Hematopoietic multipotent progenitor cell treated with erythropoietin and hydrocortisone succinate and interleukin-3 and kit ligand, for 8 days (in vitro differentiated cells): ENCODE measurements around the gene QKI.
"Not testable (repeated sequence)": the region's sequence is repeated elsewhere in the genome, so short reads cannot be mapped to it uniquely, and the experiment has no call there.

Experiments used
- DNase-seq: peaks from one replicate; pipeline ENCODE4 v3.0.0-alpha.2; 2015

The QKI gene

DNA sequence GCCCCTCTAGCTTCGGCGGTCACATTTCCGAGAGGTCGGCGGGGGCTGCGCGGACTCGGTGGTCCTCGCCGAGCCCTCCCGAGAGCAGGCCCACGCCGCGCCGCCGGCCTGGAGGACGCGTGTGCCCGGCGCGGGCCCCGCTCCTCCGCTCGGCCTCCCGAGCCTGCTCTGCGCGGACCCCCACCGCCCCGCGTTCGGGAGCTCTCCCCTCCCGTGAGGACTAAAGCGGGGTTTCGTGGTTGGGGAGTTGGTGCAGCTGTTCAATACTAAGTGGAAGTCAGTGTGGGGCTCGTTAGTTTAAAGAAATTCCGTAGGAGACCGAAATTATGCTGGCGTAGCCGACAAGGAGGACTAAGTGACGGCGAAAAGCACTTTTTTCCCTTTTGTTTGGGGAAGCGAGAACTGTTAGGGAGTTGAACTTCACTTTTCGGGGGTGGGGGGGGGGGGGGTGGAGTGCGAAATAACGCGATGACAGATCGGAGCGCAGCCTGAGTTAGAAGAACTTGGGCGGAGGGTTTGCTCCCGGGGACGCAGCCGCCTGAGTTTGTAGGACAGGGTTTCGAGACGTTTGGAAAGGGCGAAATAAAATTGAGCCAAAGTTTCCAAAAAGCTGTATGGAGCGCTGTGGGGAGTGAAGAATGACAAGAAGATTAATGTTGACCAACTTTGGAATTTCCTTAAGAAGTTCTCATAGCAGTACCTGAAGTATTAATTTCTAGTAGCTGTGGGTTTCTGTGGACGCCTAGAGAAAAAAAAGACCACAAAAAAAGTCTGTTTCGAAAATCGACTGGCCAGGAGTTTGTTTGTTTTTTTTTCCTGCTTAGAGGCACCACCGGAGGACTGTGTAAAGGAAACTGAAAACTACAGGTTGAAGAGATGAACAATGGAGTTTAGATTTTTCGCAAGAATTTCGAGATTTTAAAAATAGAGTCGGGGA, 1.4 kb downstream of the QKI start:
- DNase-seq, result peak; percentile 69

DNA sequence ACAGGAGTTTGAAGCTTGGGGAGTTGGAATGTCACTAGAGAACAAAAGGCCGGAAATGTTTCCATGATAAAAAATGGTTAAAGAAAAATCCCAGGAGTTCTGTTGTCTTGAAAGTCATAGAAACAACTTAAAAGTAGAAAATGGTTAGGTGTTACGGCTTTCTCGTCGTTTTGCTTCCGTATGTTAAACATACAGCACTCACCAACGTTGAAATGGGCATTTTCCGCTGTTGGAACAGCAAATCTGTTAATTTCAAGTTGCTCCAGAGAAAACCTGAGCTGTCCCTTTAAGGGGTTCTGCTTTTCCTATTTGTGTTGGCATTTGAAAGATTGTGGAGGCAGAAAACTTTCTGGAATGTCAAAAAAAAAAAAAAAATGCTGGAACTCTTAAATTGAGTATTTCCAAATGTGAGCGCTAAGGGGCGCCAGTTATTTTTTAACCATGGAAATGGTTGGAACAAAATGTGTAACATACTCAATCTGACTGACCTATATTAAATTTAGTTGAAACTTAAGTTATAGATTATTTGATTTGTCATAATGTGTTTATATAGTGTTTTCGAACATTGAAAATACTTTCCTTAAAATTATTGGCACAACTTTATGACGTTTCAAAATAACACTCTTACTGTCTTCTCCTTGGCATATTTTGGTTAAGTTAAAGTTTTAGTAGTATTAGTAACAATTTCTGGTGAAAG, 2.2 kb downstream of the QKI start:
- peak; percentile 73 for DNase-seq

DNA sequence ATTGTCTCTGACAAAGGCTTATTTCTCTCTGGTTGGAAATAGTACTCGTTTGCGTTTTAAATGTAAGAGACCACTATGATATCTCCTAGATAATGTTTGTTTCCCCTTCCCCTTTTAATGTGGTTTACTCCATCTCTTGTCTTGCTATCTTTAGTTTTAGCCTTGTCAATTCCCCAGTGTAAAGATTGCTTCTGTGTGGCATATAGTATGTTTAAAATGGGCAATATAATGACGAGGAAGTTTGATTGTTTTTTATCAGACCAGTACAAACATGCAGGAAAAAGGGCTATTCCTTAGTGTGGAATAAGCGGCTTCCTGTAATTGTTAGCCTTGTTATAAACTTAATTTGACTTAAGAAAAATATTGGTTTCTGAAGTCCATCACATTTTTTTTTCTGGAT, 3.1 kb downstream of the QKI start:
- peak; percentile 27 for DNase-seq

GRCh38 chr6:163418311-163419029, 4.0 kb downstream of the QKI start:
- DNase-seq, result no peak

GRCh38 chr6:163419413-163420288, 5.1 kb downstream of the QKI start:
- DNase-seq, result peak; percentile 25

DNA sequence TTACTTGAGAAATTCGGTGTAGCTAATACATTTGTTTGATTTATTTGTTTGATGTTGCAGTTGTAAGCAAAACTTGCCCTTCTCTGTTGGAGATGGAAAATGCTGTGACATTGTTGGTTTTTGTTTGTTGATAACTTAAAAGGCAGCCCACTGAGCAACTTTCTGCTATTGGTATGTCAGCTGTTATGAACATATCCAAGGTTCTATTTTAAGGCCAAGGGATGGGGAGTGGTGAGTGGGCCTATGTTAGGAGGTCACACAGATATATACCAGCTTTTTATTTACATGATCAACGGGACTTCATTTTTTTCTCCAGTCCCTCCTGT, 5.7 kb downstream of the QKI start:
- DNase-seq, result no peak

DNA sequence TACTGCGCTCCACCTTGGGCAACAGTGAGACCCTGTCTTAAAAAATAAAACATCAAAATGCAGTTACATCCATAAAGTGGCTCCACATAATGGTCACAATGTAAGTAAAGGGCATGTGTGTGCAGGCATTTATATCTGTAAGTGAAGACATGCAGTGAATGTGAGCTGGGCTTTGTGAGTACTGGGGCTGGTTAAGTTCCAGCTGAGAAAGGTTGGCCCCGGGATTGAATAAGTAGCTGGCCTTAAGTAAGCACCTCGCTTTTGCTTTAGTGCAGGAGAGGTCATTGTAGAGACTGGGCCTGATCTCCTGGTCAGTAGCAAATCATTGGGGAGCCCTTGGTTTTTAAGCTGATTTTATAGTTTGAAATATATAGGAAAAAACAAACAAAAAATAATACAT, 8.0 kb downstream of the QKI start:
- DNase-seq, result no peak

- no peak for DNase-seq
Observed at GRCh38 chr6:163423696-163424095, 9.2 kb downstream of the QKI start.

DNA sequence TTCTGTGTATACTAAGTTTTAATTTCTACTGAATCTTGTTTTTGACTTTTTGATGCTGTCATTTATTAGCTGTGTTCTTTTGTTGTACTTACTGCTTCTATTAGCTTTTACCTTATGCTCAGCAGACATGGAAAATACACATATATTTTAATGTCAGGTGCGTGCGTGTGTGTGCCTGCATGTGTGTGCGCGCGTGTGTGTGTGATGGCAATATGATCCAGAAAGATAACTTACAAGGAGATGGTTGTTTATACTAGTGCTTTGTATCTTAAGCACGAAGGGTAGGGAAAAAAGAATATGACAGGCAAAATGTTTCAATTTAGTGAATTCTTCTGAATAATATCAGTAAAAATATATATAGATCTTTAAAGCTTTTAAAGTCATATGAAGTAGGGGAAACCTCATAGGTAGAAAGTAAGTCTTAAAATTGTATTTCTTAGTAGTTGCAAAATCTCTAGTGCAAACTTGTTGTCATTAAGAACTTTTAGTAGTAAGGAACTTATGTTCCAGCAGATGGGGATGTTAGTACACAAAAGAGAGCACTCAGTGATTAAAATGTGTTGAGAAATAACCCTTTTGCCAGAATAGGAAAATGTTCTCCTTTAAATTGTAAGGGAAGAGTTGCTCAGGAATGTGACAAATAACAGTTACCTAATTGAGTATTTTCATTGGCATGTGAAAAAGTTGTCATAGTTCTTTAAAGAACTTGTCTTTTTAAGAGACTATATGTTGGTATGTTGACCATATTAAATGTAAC, 13.2 kb downstream of the QKI start:
- DNase-seq, result peak; percentile 73

GRCh38 chr6:163428373-163428772, 13.9 kb downstream of the QKI start:
- DNase-seq, result no peak

GRCh38 chr6:163429858-163430448, 15.4 kb downstream of the QKI start:
- DNase-seq, result no peak

DNA sequence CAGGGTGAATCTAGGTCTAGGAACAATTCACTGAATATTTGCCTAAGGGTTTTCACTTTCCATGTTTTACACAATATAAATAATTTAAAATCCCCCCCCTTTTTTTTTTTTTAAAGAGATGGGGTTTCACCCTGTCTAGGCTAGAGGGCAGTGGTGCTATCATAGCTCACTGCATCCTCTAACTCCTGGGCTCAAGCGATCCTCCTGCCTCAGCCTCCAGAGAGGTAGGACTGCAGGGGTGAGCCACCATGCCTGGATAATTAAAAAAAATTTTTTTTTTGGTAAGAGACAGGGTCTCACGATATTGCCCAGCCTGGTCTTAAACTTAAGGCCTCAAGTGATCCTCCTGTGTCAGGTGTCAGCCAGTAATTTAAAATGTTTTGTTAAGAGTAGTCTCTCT, 17.8 kb downstream of the QKI start:
- no peak for DNase-seq

DNA sequence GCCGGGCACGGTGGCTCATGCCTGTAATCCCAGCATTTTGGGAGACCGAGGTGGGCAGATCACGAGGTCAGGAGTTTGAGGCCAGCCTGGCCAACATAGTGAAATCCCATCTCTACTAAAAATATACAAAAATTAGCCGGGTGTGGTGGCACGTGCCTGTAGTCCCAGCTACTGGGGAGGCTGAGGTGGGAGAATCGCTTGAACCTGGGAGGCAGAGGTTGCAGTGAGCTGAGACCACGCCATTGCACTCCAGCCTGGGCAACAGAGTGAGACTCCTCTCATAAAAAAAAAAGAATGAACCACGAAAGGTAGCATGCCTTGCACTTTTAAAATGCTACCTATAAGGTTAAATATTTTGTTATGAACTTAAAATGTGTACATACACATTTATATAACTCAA, 19.0 kb downstream of the QKI start:
- DNase-seq, result not testable (repeated sequence)

DNA sequence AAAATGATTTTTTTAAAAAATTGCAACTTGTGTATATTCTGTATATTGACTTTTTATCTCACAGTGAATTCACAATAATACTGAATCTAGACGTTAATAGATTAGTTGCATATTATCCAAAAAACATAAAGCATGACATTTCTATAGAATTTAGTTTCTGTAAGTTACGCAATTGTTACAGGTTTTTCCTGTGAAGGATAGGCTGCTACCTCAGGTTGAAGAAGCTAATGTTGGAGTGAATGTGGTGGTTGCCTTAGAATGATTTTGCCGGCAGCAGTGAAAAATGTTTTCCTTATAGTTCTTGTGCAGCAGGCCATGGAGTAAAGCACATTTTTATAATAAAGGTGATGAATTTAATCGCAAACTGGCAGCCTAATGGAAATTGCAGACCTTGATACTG, 20.5 kb downstream of the QKI start:
- no peak for DNase-seq

- DNase-seq, result no peak
Observed at GRCh38 chr6:163436843-163437242, 22.3 kb downstream of the QKI start.

DNA sequence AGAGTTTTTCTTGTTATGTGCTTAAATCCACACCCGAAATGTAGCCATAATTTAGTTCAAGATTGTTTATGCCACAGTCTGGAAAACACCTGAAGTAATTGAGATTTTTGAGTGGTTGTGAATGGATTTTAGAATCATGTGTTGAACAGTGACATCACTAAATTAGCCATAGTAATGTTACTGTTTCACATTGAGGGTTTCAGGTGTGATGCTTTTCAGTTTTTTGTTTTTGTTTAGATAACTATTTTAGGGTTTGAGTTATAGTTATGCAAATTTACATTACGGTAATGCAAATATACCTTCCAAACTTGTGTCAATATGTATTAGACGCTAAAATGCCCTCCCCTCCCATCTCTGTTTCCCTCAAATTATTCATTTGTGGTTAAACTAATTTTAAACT, 22.9 kb downstream of the QKI start:
- DNase-seq, result no peak

GRCh38 chr6:163438298-163438939, 23.9 kb downstream of the QKI start:
- DNase-seq, result no peak

DNA sequence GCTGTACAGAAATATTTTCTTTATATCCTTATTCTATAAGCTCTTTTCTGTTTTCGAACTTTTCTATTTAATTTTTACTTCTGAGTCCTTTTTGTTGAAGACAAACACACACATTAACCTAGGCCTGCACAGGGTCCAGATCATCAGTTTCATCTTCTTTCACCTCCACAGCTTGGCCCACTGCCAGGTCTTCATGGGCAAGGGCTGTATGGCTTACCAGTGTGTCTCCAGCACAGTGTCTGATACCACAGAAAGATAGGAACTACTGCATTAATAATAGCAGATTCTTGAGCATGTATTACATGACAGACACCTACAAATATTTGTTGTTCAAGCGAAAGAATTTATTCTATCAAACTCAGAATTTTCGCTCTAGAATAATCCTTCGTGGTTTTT, 24.4 kb downstream of the QKI start:
- peak; percentile 91 for DNase-seq

- not testable (repeated sequence) for DNase-seq
Observed at GRCh38 chr6:163439390-163439789, 24.9 kb downstream of the QKI start.

- no peak for DNase-seq
Observed at GRCh38 chr6:163439997-163440396, 25.5 kb downstream of the QKI start.

DNA sequence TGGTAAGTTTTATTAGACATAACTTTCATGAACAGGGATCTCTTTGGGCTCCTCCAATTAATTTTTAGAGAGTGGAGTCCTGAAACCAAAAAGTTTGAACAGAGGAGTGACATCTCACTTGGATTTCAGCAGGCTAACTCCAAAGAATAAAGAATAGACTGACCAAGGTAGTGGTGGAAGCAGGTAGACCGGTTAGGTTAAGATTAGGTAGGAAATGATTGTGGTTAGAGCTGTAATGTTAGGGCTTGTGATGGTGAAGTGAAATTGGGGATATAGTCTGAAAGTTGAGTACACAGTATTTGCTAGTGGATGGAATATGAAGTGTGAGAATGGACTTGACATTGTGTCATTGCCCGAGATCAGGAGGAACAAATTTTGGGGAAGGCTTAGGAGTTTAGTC, 27.8 kb downstream of the QKI start:
- no peak for DNase-seq
